ENCODE results near the gene PKP4. TPM values are rescaled to one million over a fixed set of nuclear protein-coding genes. Genes with fewer than 3 reads are reported as not detected.

The PKP4 gene, protein sequence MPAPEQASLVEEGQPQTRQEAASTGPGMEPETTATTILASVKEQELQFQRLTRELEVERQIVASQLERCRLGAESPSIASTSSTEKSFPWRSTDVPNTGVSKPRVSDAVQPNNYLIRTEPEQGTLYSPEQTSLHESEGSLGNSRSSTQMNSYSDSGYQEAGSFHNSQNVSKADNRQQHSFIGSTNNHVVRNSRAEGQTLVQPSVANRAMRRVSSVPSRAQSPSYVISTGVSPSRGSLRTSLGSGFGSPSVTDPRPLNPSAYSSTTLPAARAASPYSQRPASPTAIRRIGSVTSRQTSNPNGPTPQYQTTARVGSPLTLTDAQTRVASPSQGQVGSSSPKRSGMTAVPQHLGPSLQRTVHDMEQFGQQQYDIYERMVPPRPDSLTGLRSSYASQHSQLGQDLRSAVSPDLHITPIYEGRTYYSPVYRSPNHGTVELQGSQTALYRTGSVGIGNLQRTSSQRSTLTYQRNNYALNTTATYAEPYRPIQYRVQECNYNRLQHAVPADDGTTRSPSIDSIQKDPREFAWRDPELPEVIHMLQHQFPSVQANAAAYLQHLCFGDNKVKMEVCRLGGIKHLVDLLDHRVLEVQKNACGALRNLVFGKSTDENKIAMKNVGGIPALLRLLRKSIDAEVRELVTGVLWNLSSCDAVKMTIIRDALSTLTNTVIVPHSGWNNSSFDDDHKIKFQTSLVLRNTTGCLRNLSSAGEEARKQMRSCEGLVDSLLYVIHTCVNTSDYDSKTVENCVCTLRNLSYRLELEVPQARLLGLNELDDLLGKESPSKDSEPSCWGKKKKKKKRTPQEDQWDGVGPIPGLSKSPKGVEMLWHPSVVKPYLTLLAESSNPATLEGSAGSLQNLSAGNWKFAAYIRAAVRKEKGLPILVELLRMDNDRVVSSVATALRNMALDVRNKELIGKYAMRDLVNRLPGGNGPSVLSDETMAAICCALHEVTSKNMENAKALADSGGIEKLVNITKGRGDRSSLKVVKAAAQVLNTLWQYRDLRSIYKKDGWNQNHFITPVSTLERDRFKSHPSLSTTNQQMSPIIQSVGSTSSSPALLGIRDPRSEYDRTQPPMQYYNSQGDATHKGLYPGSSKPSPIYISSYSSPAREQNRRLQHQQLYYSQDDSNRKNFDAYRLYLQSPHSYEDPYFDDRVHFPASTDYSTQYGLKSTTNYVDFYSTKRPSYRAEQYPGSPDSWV
- polyA plus RNA-seq (24.2 and 36.4 TPM in 2 replicates), polyA minus RNA-seq (53.0 and 56.7 TPM in 2 replicates)

DNA sequence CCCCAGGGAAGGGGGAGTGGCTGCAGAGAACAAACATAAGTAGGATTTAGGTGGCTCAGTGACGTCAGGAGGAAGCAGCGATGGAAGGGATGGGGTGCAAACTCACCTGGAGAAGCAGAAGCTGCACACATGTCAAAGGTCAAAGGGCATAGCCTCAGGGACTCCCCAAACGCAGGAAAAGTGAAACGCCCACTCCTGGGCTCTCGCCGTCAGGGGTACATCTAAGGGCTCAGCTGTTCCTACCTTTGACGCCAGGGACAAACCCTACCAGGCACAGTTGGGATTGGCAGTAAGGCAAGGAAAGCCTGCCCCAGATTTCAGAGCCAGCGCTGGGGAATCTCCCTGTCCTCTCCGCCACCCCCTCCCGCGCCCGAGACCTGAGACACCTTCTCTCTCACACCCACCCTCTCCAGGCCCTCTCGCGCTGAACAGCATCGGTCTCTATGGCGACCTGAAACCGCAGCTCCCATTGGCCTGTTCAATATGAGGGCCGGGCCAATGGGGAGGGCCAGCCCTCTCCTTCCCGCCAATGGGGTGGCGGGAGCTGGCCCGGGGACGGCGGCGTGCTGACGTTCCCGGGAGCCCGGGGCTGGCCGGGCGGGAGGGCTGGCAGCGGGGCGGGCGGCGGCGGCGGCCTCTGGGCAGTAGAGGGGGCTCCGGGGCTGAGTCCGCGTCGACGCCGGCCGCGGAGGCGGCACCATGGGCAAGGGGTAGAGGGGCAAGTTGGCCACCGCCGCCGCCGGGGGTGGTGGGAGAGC lies at the start of gene PKP4, which contains the start of gene CCDC148:
Gene PKP4 (plus strand): TSS at position 644 of the 758 bp plus-strand sequence. CDS start 76,233 bp downstream, outside the sequence.
Gene CCDC148 (minus strand): TSS at position 445 of the 758 bp plus-strand sequence. CDS start 314 bp downstream, at position 131.
- Histone ChIP-seq H3K27ac (ENCODE audit: low read length) (peak within 1 kb of the TSS; percentile 53), H3K27me3 (ENCODE audit: insufficient read depth, low read depth, low read length) (no peaks in the 10 kb centered on the region)

More for the DNA sequence above, at the start of gene PKP4, which contains the start of gene CCDC148:
- Histone ChIP-seq H2AFZ (ENCODE audit: low read depth, low read length) (peak within 1 kb of the TSS; percentile 66), H3K4me3 (ENCODE audit: low read length) (peak within 1 kb of the TSS; percentile 89), H3K79me2 (replicated peaks; ENCODE audit: insufficient read depth, low read length) (peaks cover 15% of the 10 kb centered on the region), H3K9me3 (ENCODE audit: low read length) (no peaks in the 10 kb centered on the region), H3K4me2 (ENCODE audit: low read length) (peak within 1 kb of the TSS; percentile 87), H3F3A (ENCODE audit: insufficient read depth, low read length, poor library complexity, severe bottlenecking) (no peaks in the 10 kb centered on the region), H3K9me2 (ENCODE audit: insufficient read depth, low read length) (no peaks in the 10 kb centered on the region), H3K36me3 (ENCODE audit: insufficient read depth, low read length) (no peaks in the 10 kb centered on the region), H3K9ac (ENCODE audit: low read length) (peak within 1 kb of the TSS; percentile 70), H4K20me1 (ENCODE audit: insufficient read depth) (no peaks in the 10 kb centered on the region)
- TF ChIP-seq EP300 (conservative IDR thresholded peaks at IDR 0.05; ENCODE audit: poor library complexity, severe bottlenecking) (no peak), POLR2AphosphoS5 (IDR thresholded peaks at IDR 0.05) (peak; percentile 55), TAF1 (IDR thresholded peaks at IDR 0.05; ENCODE audit: low read depth) (no peak), MXI1 (conservative IDR thresholded peaks at IDR 0.05; ENCODE audit: poor library complexity, severe bottlenecking) (peak; percentile 56), RAD21 (conservative IDR thresholded peaks at IDR 0.05) (peak; percentile 27), REST (IDR thresholded peaks at IDR 0.05; ENCODE audit: borderline replicate concordance) (peak; percentile 18), CTCF (IDR thresholded peaks at IDR 0.05; ENCODE audit: poor library complexity, severe bottlenecking) (peak; percentile 44), EZH2 (IDR thresholded peaks at IDR 0.05; ENCODE audit: borderline replicate concordance, insufficient read depth, low read length, poor library complexity, severe bottlenecking) (no peak), SMC3 (conservative IDR thresholded peaks at IDR 0.05; ENCODE audit: poor library complexity) (peak; percentile 11)
